ENCODE results near the gene FBXL4.

DNA sequence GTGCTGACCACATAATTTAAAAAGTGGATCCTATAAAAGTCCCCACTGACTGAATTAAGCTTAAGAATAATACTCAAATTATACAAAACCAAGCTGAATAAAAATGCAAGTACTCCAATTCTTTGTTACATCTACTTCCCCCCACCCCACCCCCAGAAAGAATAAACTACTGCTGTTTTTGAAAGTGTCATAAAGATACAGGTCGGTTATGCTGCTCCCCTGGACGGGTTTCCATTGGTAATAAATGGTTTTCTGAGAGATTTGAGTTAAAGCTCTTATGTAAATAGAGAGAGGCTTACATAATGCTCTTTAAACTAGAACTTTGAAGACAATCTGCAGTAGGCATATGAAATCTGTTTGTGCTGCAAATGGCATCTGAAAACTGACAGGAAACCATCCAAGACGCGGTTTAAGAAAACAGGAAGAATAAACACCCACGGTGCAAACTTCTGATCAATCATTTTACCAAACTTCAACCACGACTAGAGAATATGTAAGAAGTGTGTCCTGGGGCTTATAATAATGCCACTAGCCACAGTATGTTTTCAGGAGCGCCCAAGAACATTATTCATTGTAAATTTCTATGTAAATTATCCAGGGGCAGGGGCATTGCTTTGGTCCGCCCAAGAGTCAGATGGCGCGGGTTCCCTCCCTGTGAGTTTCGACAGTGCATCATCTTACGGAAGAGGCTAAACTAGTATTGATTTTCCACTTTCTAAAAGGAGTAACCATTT lies 124.2 kb downstream of the FBXL4 start:
- TF ChIP-seq NRF1 (conservative IDR thresholded peaks at IDR 0.05; ENCODE audit: low read depth, low read length) (no peak), CTCF (IDR thresholded peaks at IDR 0.05 in 2 of 3, conservative IDR thresholded peaks at IDR 0.05 in 1 of 3; ENCODE audit: control insufficient read depth in 2 of 3, extremely low read depth in 1 of 3, insufficient read depth in 1 of 3, low read depth in 3 of 3, low read length in 3 of 3) (no peak), MAX (IDR thresholded peaks at IDR 0.05; ENCODE audit: low read depth, low read length) (no peak), NFYB (IDR thresholded peaks at IDR 0.05; ENCODE audit: insufficient read depth, low read depth, low read length) (no peak), EGR1 (IDR thresholded peaks at IDR 0.05; ENCODE audit: borderline replicate concordance in 1 of 2, low read depth in 2 of 2, low read length in 2 of 2) (no peak), RELA (IDR thresholded peaks at IDR 0.05; ENCODE audit: borderline replicate concordance, partially characterized antibody) (no peak), TCF3 (IDR thresholded peaks at IDR 0.05; ENCODE audit: borderline replicate concordance, insufficient read depth, low read depth, low read length) (no peak), EZH2 (IDR thresholded peaks at IDR 0.05; ENCODE audit: borderline replicate concordance, control insufficient read depth, low read depth, low read length) (no peak), MTA2 (IDR thresholded peaks at IDR 0.05; ENCODE audit: low read depth) (no peak)
